ENCODE measurements around the gene RHOT2.
"Not testable (repeated sequence)": the region's sequence is repeated elsewhere in the genome, so short reads cannot be mapped to it uniquely, and the experiment has no call there.

RHOT2 gene

DNA sequence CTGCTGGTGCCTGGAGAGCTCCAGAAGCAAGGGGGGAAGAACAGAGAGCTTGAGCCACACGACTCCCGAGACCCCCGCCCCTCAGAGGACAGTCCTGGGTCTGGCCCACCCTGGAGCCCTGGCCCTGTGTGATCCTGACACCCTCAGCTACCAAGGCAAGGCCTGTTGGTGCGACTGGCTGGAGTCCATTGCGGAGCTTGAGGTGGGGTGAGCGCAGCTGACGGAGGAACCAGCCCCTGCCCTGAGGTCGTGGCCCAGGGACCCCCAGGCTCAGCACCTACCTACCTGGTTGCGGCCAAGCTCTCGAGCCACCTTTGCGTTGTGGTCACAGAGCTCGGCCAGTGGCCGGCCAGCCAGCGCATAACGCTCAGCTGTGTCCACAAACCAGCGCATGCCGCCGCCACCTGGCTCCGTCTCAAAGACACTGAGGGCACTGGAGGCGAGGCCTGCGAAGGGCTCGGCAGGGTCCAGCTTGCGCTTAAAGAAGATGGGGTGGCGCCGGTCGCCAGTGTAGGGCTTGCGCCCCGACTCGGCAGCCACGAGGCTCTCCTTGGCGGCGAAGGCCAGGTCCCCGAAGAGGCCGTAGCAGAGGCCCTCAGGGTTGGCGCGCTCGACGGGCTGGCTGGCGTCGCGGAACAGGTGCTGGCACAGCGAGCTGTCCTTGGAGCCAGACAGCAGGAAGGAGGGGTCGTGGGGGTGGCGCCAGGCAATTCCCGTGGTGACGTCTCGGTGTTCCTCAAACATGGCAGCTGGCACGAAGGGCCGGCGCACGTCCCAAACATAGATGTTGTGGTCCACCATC, 18.7 kb downstream of the RHOT2 start:
- H3K4me3 Mint-ChIP-seq = no peak overlapping the region
- ATAC-seq (replicated peaks; ENCODE audit: extremely low read depth, poor library complexity, severe bottlenecking) (no peak), DNase-seq (ENCODE audit: low spot score in 2 of 2) (no peak)
- H3K9me3 Mint-ChIP-seq = peaks cover 5% of the 10 kb centered on the region
- peaks cover 20% of the 10 kb centered on the region for H3K4me1 Mint-ChIP-seq
- H3K27me3 Mint-ChIP-seq = no peaks in the 10 kb centered on the region
- peaks cover 24% of the 10 kb centered on the region for H3K36me3 Mint-ChIP-seq (ENCODE audit: insufficient read depth)
- no peak overlapping the region for H3K27ac Mint-ChIP-seq (ENCODE audit: low read depth)

GRCh38 chr16:687499-687898, 19.6 kb downstream of the RHOT2 start:
- peaks cover 5% of the 10 kb centered on the region for H3K9me3 Mint-ChIP-seq
- ATAC-seq (replicated peaks; ENCODE audit: extremely low read depth, poor library complexity, severe bottlenecking) = no peak
- H3K27me3 Mint-ChIP-seq = peaks cover under 1% of the 10 kb centered on the region
- no peak overlapping the region for H3K27ac Mint-ChIP-seq (ENCODE audit: low read depth)
- no peak overlapping the region for H3K4me3 Mint-ChIP-seq
- peaks cover 15% of the 10 kb centered on the region for H3K36me3 Mint-ChIP-seq (ENCODE audit: insufficient read depth)
- no peak for DNase-seq (ENCODE audit: low spot score in 2 of 2)
- peaks cover 14% of the 10 kb centered on the region for H3K4me1 Mint-ChIP-seq

GRCh38 chr16:689175-689897, 21.4 kb downstream of the RHOT2 start:
- ATAC-seq (replicated peaks; ENCODE audit: extremely low read depth, poor library complexity, severe bottlenecking) (no peak), DNase-seq (ENCODE audit: low spot score in 2 of 2) (no peak)
- H3K4me1 Mint-ChIP-seq = peaks cover 15% of the 10 kb centered on the region
- H3K4me3 Mint-ChIP-seq = peak overlapping the region; percentile 87
- peak overlapping the region; percentile 93 for H3K27ac Mint-ChIP-seq (ENCODE audit: low read depth)
- H3K27me3 Mint-ChIP-seq = peaks cover 10% of the 10 kb centered on the region
- peaks cover 5% of the 10 kb centered on the region for H3K9me3 Mint-ChIP-seq
- peaks cover 11% of the 10 kb centered on the region for H3K36me3 Mint-ChIP-seq (ENCODE audit: insufficient read depth)

- Mint-ChIP-seq H3K36me3 (ENCODE audit: insufficient read depth) (peaks cover 12% of the 10 kb centered on the region), H3K27me3 (peaks cover 10% of the 10 kb centered on the region), H3K4me1 (peaks cover 19% of the 10 kb centered on the region), H3K27ac (ENCODE audit: low read depth) (peak overlapping the region; percentile 93), H3K4me3 (peak overlapping the region; percentile 87)
- not testable (repeated sequence) for H3K9me3 Mint-ChIP-seq; DNase-seq (ENCODE audit: low spot score in 2 of 2); ATAC-seq (replicated peaks; ENCODE audit: extremely low read depth, poor library complexity, severe bottlenecking)
These were observed 23.3 kb downstream of the RHOT2 start for GRCh38 chr16:691242-691641.

GRCh38 chr16:692356-693108, 24.6 kb downstream of the RHOT2 start:
- no peak for DNase-seq (ENCODE audit: low spot score in 2 of 2)
- Mint-ChIP-seq H3K27me3 (peaks cover 10% of the 10 kb centered on the region), H3K27ac (ENCODE audit: low read depth) (no peak overlapping the region), H3K4me3 (peak overlapping the region; percentile 22), H3K4me1 (peaks cover 20% of the 10 kb centered on the region), H3K9me3 (peaks cover 5% of the 10 kb centered on the region), H3K36me3 (ENCODE audit: insufficient read depth) (peaks cover 12% of the 10 kb centered on the region)
- ATAC-seq (replicated peaks; ENCODE audit: extremely low read depth, poor library complexity, severe bottlenecking) = no peak

GRCh38 chr16:693364-693763, 25.4 kb downstream of the RHOT2 start:
- H3K9me3 Mint-ChIP-seq = peaks cover 5% of the 10 kb centered on the region
- peak overlapping the region; percentile 22 for H3K4me3 Mint-ChIP-seq
- DNase-seq (ENCODE audit: low spot score in 2 of 2) (no peak), ATAC-seq (replicated peaks; ENCODE audit: extremely low read depth, poor library complexity, severe bottlenecking) (no peak)
- H3K36me3 Mint-ChIP-seq (ENCODE audit: insufficient read depth) = peaks cover 12% of the 10 kb centered on the region
- no peak overlapping the region for H3K27ac Mint-ChIP-seq (ENCODE audit: low read depth)
- peaks cover 20% of the 10 kb centered on the region for H3K4me1 Mint-ChIP-seq
- peaks cover 10% of the 10 kb centered on the region for H3K27me3 Mint-ChIP-seq

GRCh38 chr16:693766-694165, 25.8 kb downstream of the RHOT2 start:
- Mint-ChIP-seq H3K4me1 (peaks cover 20% of the 10 kb centered on the region), H3K27me3 (peaks cover 10% of the 10 kb centered on the region), H3K4me3 (peak overlapping the region; percentile 70), H3K9me3 (peaks cover 5% of the 10 kb centered on the region), H3K27ac (ENCODE audit: low read depth) (no peak overlapping the region), H3K36me3 (ENCODE audit: insufficient read depth) (peaks cover 12% of the 10 kb centered on the region)
- DNase-seq (ENCODE audit: low spot score in 2 of 2) = no peak
- ATAC-seq (replicated peaks; ENCODE audit: extremely low read depth, poor library complexity, severe bottlenecking) = no peak

DNA sequence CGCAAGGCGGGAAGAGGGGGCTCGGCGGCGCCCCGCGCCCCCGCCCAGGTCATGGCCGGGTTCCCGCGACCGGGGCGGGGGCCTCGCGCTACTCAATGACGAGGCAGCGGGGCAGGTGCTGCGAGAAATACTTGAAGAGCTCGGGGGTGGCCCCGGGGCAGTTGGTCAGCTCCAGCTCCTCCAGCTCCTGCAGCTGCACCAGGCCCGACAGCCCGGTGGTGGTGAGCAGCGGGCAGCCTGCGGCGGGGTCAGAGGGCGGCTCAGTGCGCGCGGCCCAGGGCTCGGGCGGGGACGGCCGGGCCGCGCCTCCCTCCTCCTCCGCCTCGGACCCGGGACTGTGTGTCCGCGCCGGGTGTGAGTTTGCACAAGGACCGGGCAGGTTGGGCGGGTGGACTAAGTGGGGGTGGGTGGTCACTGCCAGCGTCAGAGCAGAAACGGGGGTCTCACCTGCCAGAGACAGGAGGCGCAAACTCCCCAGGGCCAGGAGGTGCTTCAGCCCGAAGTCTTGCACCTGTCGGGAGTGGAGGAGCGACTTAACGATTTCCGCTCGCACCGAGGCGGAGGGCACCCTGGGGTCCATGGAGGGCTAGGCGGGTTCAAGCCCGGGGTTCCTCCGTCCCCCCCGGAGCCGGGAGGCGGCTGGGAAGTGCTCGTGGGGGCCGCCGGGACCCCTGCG, 26.4 kb downstream of the RHOT2 start:
- peaks cover 20% of the 10 kb centered on the region for H3K4me1 Mint-ChIP-seq
- peaks cover 12% of the 10 kb centered on the region for H3K36me3 Mint-ChIP-seq (ENCODE audit: insufficient read depth)
- DNase-seq (ENCODE audit: low spot score in 2 of 2) (no peak), ATAC-seq (replicated peaks; ENCODE audit: extremely low read depth, poor library complexity, severe bottlenecking) (no peak)
- peaks cover 5% of the 10 kb centered on the region for H3K9me3 Mint-ChIP-seq
- H3K4me3 Mint-ChIP-seq = peak overlapping the region; percentile 70
- no peak overlapping the region for H3K27ac Mint-ChIP-seq (ENCODE audit: low read depth)
- H3K27me3 Mint-ChIP-seq = peaks cover 10% of the 10 kb centered on the region

GRCh38 chr16:694863-695354, 27.0 kb downstream of the RHOT2 start:
- no peak for DNase-seq (ENCODE audit: low spot score in 2 of 2)
- H3K9me3 Mint-ChIP-seq = peaks cover 5% of the 10 kb centered on the region
- H3K27me3 Mint-ChIP-seq = peaks cover 10% of the 10 kb centered on the region
- no peak overlapping the region for H3K27ac Mint-ChIP-seq (ENCODE audit: low read depth)
- ATAC-seq (replicated peaks; ENCODE audit: extremely low read depth, poor library complexity, severe bottlenecking) = no peak
- peaks cover 20% of the 10 kb centered on the region for H3K4me1 Mint-ChIP-seq
- H3K36me3 Mint-ChIP-seq (ENCODE audit: insufficient read depth) = peaks cover 12% of the 10 kb centered on the region
- peak overlapping the region; percentile 70 for H3K4me3 Mint-ChIP-seq

DNA sequence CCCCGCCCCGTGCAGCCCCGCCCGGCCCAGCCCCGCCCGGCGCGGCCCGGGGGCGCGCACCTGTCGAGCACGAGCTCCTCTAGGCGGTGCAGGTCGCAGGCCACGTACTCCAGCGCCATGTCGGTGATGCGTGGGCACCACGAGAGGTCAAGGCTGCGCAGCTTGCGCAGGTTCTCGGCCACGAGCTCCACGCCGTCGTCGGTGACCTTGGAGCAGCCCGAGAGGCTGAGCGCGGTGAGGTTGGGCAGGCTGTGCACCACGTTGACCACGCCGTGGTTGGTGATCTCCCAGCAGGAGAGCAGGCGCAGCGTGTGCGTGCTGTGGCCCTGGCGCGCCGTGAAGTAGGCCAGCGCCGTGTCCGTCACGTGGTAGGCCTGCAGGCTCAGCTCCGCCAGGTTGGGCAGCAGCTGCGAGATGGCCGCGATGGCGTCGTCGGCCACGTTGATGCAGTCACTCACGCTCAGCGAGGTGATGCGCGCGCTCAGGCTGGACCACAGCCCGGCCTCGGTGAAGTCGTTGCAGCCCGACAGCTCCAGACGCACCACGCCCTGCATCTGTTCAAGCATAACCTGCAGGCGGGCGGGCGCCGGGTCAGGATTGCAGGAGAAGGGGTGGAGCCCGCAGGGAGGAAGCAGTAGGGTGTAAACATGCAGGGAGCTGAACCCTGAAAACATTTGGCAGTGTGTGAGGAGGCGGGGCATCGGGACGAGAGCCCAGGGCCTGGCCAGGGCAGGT, 27.6 kb downstream of the RHOT2 start:
- Mint-ChIP-seq H3K27ac (ENCODE audit: low read depth) (no peak overlapping the region), H3K4me1 (peaks cover 20% of the 10 kb centered on the region), H3K9me3 (peaks cover 5% of the 10 kb centered on the region), H3K4me3 (peak overlapping the region; percentile 70), H3K36me3 (ENCODE audit: insufficient read depth) (peaks cover 10% of the 10 kb centered on the region), H3K27me3 (peaks cover 10% of the 10 kb centered on the region)
- DNase-seq (ENCODE audit: low spot score in 2 of 2) (peak in 1 of 2 donors; percentile 34), ATAC-seq (replicated peaks; ENCODE audit: extremely low read depth, poor library complexity, severe bottlenecking) (peak; percentile 60)

DNA sequence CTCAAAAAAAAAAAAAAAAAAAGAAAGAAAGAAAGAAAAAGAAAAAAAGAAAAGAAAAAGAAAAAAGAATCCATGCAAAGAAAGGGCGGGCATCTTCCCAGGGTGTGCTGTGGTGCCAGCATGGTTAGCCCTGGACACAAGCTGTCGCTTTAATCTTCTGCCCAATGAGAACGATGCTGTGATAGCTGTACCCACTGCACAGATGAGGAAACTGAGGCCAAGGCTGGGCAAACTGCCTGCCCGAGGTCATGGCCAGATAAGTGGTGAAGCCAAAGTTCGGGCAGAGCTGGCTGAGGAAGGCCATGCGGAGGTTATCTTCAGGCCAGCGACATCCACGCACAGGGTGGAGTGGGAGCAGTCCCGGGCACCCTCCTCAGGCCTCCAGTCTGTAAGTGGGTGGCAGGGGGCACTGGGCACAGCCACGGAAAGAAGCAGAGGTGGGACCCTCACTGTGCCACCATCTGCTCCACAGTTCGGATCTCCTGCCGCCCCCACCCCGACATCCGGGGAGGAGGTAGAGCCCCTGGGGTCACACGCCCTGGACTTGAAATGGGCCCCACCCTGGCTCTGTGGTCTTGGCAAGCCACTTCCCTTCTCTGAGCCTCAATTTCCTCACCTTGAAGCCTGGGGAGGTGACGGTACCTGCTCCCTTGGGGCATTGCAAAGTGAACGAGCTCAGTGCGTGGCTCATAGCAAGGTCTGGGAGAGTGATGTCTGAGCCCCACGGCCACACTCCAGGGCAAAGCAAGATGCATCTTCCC, 31.2 kb downstream of the RHOT2 start:
- Mint-ChIP-seq H3K4me1 (peaks cover 9% of the 10 kb centered on the region), H3K27ac (ENCODE audit: low read depth) (no peak overlapping the region), H3K4me3 (no peak overlapping the region), H3K27me3 (peaks cover 16% of the 10 kb centered on the region), H3K9me3 (no peaks in the 10 kb centered on the region), H3K36me3 (ENCODE audit: insufficient read depth) (peaks cover 7% of the 10 kb centered on the region)
- ATAC-seq (replicated peaks; ENCODE audit: extremely low read depth, poor library complexity, severe bottlenecking) (no peak), DNase-seq (ENCODE audit: low spot score in 2 of 2) (no peak)
